GM21390 (cell line): ENCODE results near the gene FARSB.
"Not testable (repeated sequence)": the region's sequence is repeated elsewhere in the genome, so short reads cannot be mapped to it uniquely, and the experiment has no call there.

Experiments
- ATAC-seq: cut with Tn5 transposase; IDR thresholded peaks from one replicate; pipeline ENCODE4 v1.9.1; 2021; ENCODE audit not compliant: unreplicated experiment

FARSB gene

GRCh38 chr2:222655787-222656525 is at the start of gene FARSB:
Gene FARSB (minus strand): TSS chr2:222656092. CDS start chr2:222656073, 19 bp downstream.
- ATAC-seq: peak; percentile 90

- ATAC-seq: no peak
Observed at GRCh38 chr2:222703886-222704285, 48.0 kb upstream of the FARSB start.

- ATAC-seq: no peak
Observed at GRCh38 chr2:222703091-222703490, 47.2 kb upstream of the FARSB start.

GRCh38 chr2:222701721-222702131 is 45.8 kb upstream of the FARSB start:
- ATAC-seq: peak; percentile 73

- ATAC-seq: no peak
Observed at GRCh38 chr2:222701233-222701632, 45.3 kb upstream of the FARSB start.

- no peak for ATAC-seq
Observed at GRCh38 chr2:222698276-222698675, 42.4 kb upstream of the FARSB start.

- ATAC-seq: peak; percentile 57
Observed at GRCh38 chr2:222693837-222694236, 37.9 kb upstream of the FARSB start.

- ATAC-seq: not testable (repeated sequence)
Observed at GRCh38 chr2:222693413-222693812, 37.5 kb upstream of the FARSB start.

- ATAC-seq: peak; percentile 93
Observed at GRCh38 chr2:222690564-222691200, 34.8 kb upstream of the FARSB start.

GRCh38 chr2:222689322-222689721 is 33.4 kb upstream of the FARSB start:
- no peak for ATAC-seq

- ATAC-seq: no peak
Observed at GRCh38 chr2:222688917-222689316, 33.0 kb upstream of the FARSB start.

- no peak for ATAC-seq
Observed at GRCh38 chr2:222686086-222686750, 30.3 kb upstream of the FARSB start.

- ATAC-seq: no peak
Observed at GRCh38 chr2:222683805-222684204, 27.9 kb upstream of the FARSB start.

GRCh38 chr2:222677981-222678380 is 22.1 kb upstream of the FARSB start:
- ATAC-seq: no peak

GRCh38 chr2:222673883-222674282 is 18.0 kb upstream of the FARSB start:
- ATAC-seq: no peak

GRCh38 chr2:222673273-222673672 is 17.4 kb upstream of the FARSB start:
- ATAC-seq: no peak

- ATAC-seq: no peak
Observed at GRCh38 chr2:222672068-222672401, 16.1 kb upstream of the FARSB start.

- no peak for ATAC-seq
Observed at GRCh38 chr2:222671259-222672067, 15.6 kb upstream of the FARSB start, which contains the start of gene MOGAT1. Gene MOGAT1 (plus strand): TSS chr2:222671658. CDS start chr2:222671786, 128 bp downstream.

GRCh38 chr2:222670191-222671038 is 14.5 kb upstream of the FARSB start:
- ATAC-seq: no peak

- ATAC-seq: no peak
Observed at GRCh38 chr2:222669353-222669752, 13.5 kb upstream of the FARSB start.
